ENCODE measurements around the gene IFIT1B. TPM values are rescaled to one million over a fixed set of nuclear protein-coding genes. Genes with fewer than 3 reads are reported as not detected.

The IFIT1B gene
- total RNA-seq, 1 experiment from 2014 or later: not detected

DNA sequence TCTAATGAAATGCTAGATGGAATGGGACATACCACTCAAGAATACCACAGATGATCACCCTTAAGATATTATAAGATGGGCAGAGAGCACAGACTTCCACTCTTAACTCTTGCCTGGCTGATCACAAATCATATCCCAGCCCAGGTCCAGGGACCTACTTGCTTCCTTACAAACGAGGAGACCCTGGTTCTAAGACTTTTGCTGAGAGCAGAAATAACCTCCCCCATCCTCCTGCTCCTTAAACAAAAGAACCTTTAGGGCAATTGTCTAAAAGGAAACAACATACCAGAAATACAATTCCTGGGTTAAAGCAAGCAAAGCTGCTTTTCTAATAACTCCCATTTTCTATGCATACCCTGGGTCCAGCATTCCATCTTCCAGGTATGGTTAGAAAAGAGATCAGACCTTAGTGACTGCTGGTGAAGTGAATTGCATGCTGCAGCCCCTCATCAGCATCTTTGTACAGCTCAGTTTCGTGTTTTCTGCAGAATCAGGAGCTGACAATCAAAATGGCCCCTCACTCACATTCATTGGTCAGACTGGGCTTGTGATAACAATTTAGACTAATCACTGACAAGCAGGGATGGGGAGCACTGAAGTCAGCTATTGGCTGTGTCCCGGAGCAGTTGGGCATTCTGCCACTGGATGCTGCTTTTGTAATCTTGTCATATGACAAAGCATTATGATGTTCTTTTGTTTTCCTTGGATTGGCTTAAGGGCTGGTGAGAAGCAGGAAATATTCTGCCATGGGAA, 35.5 kb upstream of the IFIT1B start:
- ATAC-seq: no peak
- CTCF ChIA-PET: no interaction called here

More for the DNA sequence above, 35.5 kb upstream of the IFIT1B start:
- H3K27me3 ChIP-seq (ENCODE audit: insufficient read depth, low read length): no peaks in the 10 kb centered on the region
- intact Hi-C loops (cut with micrococcal nuclease): no loop called here
- H3K9ac ChIP-seq (ENCODE audit: low read length): no peak overlapping the region
- H3K9me2 ChIP-seq (ENCODE audit: insufficient read depth): no peaks in the 10 kb centered on the region
- TF ChIP-seq, protein P1, sequence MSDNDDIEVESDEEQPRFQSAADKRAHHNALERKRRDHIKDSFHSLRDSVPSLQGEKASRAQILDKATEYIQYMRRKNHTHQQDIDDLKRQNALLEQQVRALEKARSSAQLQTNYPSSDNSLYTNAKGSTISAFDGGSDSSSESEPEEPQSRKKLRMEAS (IDR thresholded peaks at IDR 0.05): no peak
- TF ChIP-seq, protein P2, sequence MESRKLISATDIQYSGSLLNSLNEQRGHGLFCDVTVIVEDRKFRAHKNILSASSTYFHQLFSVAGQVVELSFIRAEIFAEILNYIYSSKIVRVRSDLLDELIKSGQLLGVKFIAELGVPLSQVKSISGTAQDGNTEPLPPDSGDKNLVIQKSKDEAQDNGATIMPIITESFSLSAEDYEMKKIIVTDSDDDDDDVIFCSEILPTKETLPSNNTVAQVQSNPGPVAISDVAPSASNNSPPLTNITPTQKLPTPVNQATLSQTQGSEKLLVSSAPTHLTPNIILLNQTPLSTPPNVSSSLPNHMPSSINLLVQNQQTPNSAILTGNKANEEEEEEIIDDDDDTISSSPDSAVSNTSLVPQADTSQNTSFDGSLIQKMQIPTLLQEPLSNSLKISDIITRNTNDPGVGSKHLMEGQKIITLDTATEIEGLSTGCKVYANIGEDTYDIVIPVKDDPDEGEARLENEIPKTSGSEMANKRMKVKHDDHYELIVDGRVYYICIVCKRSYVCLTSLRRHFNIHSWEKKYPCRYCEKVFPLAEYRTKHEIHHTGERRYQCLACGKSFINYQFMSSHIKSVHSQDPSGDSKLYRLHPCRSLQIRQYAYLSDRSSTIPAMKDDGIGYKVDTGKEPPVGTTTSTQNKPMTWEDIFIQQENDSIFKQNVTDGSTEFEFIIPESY (IDR thresholded peaks at IDR 0.05; ENCODE audit: extremely low read depth, insufficient replicate concordance, low read length): no peak
- no peak for TF ChIP-seq SIN3A (IDR thresholded peaks at IDR 0.05; ENCODE audit: low read depth)
- no peak for TF ChIP-seq CBX3 (IDR thresholded peaks at IDR 0.05; ENCODE audit: low read depth)
- TF ChIP-seq EZH2 (IDR thresholded peaks at IDR 0.05): no peak
- TF ChIP-seq, protein P3, sequence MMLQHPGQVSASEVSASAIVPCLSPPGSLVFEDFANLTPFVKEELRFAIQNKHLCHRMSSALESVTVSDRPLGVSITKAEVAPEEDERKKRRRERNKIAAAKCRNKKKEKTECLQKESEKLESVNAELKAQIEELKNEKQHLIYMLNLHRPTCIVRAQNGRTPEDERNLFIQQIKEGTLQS (IDR thresholded peaks at IDR 0.05): no peak
- no peak for TF ChIP-seq SP1 (IDR thresholded peaks at IDR 0.05; ENCODE audit: low read depth)
- TF ChIP-seq EGR1 (IDR thresholded peaks at IDR 0.05; ENCODE audit: low read depth): no peak
- TF ChIP-seq, protein P4, sequence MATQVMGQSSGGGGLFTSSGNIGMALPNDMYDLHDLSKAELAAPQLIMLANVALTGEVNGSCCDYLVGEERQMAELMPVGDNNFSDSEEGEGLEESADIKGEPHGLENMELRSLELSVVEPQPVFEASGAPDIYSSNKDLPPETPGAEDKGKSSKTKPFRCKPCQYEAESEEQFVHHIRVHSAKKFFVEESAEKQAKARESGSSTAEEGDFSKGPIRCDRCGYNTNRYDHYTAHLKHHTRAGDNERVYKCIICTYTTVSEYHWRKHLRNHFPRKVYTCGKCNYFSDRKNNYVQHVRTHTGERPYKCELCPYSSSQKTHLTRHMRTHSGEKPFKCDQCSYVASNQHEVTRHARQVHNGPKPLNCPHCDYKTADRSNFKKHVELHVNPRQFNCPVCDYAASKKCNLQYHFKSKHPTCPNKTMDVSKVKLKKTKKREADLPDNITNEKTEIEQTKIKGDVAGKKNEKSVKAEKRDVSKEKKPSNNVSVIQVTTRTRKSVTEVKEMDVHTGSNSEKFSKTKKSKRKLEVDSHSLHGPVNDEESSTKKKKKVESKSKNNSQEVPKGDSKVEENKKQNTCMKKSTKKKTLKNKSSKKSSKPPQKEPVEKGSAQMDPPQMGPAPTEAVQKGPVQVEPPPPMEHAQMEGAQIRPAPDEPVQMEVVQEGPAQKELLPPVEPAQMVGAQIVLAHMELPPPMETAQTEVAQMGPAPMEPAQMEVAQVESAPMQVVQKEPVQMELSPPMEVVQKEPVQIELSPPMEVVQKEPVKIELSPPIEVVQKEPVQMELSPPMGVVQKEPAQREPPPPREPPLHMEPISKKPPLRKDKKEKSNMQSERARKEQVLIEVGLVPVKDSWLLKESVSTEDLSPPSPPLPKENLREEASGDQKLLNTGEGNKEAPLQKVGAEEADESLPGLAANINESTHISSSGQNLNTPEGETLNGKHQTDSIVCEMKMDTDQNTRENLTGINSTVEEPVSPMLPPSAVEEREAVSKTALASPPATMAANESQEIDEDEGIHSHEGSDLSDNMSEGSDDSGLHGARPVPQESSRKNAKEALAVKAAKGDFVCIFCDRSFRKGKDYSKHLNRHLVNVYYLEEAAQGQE (IDR thresholded peaks at IDR 0.05; ENCODE audit: low read depth): no peak
- TF ChIP-seq CEBPB (IDR thresholded peaks at IDR 0.05; ENCODE audit: low read depth): no peak
- TF ChIP-seq SRF (IDR thresholded peaks at IDR 0.05; ENCODE audit: low read depth): no peak
- no peak for TF ChIP-seq FOSL1 (IDR thresholded peaks at IDR 0.05; ENCODE audit: low read depth)
- no peak for TF ChIP-seq TCF7L2 (IDR thresholded peaks at IDR 0.05; ENCODE audit: borderline replicate concordance, extremely low read depth, insufficient read depth, insufficient read length)
- TF ChIP-seq ZFX (IDR thresholded peaks at IDR 0.05): no peak
- TF ChIP-seq POLR2A (IDR thresholded peaks at IDR 0.05; ENCODE audit: borderline replicate concordance, extremely low read depth, insufficient read depth, insufficient read length): no peak
- TF ChIP-seq ELF1 (IDR thresholded peaks at IDR 0.05; ENCODE audit: borderline replicate concordance, low read depth): no peak
- TF ChIP-seq JUND (IDR thresholded peaks at IDR 0.05): no peak
- no peaks in the 10 kb centered on the region for H3K36me3 ChIP-seq (ENCODE audit: control insufficient read depth in 1 of 2, insufficient read depth in 2 of 2, low read length in 2 of 2)
- no peak overlapping the region for H3K4me2 ChIP-seq (ENCODE audit: low read length)
- no peak overlapping the region for H3K27ac ChIP-seq (ENCODE audit: low read depth, low read length)
- H3K4me3 ChIP-seq (replicated peaks in 1 of 2; ENCODE audit: low read depth in 1 of 2, low read length in 2 of 2): no peak overlapping the region
- DNase-seq (ENCODE audit: low read depth, low spot score): no peak
- no peak overlapping the region for H2AFZ ChIP-seq (ENCODE audit: low read depth, low read length, poor library complexity, severe bottlenecking)
- peaks cover 3 to 5% of the 10 kb centered on the region in 2 experiments; a peak in 2 of 4 replicates for H3K4me1 ChIP-seq (ENCODE audit: control insufficient read depth in 1 of 2, insufficient read depth in 2 of 2, low read length in 2 of 2)
- H3K9me3 ChIP-seq (ENCODE audit: control insufficient read depth in 1 of 2, insufficient read depth in 1 of 2, low read depth in 1 of 2, low read length in 2 of 2): no peaks in the 10 kb centered on the region
- no peaks in the 10 kb centered on the region for H3K79me2 ChIP-seq (ENCODE audit: insufficient read depth, low read length)
- ChIA-PET POLR2A (no interaction called here), RAD21 (ENCODE audit: low non-redundant PET in 1 of 2, low total read pairs in 2 of 2, uncharacterized antibody in 2 of 2, unreplicated experiment in 2 of 2) (no interaction called here)
- no TSS peak for BruUV-seq (replicated peaks)
- no peaks in the 10 kb centered on the region for H4K20me1 ChIP-seq (ENCODE audit: insufficient read depth)

Measured in HCT116 (cell line).